Stomach smooth muscle (tissue), 2 donors: Measurements from ENCODE around the gene HOXD11.

Source experiments
- H3K27ac ChIP-seq: one replicate; pipeline ENCODE4 v1.7.0; 2013; ENCODE audit warnings: mild to moderate bottlenecking, low read length, inconsistent platforms
- H3K27me3 ChIP-seq, 2 donors: one replicate each; pipeline ENCODE4 v1.7.0; 2013; ENCODE audit warnings: low read length in 2 of 2; ENCODE audit not compliant: insufficient read depth in 2 of 2, control insufficient read depth in 1 of 2
- H3K36me3 ChIP-seq, 2 donors: one replicate each; pipeline ENCODE4 v1.7.0; 2013; ENCODE audit warnings: low read length in 2 of 2; ENCODE audit not compliant: control insufficient read depth in 2 of 2, insufficient read depth in 2 of 2
- H3K4me1 ChIP-seq: one replicate; pipeline ENCODE4 v1.7.0; 2013; ENCODE audit warnings: low read length; ENCODE audit not compliant: control insufficient read depth, insufficient read depth
- H3K4me3 ChIP-seq, 2 donors: one replicate each; pipeline ENCODE4 v1.7.0; 2013; ENCODE audit warnings: low read length in 2 of 2
- H3K9ac ChIP-seq, 2 donors: one replicate each; pipeline ENCODE4 v1.7.0; 2013; ENCODE audit warnings: low read length in 2 of 2, mild to moderate bottlenecking in 1 of 2
- H3K9me3 ChIP-seq, 2 donors: one replicate each; pipeline ENCODE4 v1.7.0; 2013; ENCODE audit warnings: low read length in 2 of 2; ENCODE audit not compliant: control insufficient read depth in 2 of 2
- donor health status: healthy.
- donor health status: Pancreatic carcinoma.

The HOXD11 gene

GRCh38 chr2:176081837-176082524 is 25.1 kb upstream of the HOXD11 start:
- H3K4me1 ChIP-seq: peaks cover 34% of the 10 kb centered on the region
- H3K9ac ChIP-seq: no peak overlapping the region
- H3K9me3 ChIP-seq: peaks cover 0 to 11% of the 10 kb centered on the region in 2 donors
- no peak overlapping the region for H3K27ac ChIP-seq
- no peak overlapping the region for H3K4me3 ChIP-seq
- no peaks in the 10 kb centered on the region for H3K36me3 ChIP-seq
- H3K27me3 ChIP-seq: peaks cover 80 to 95% of the 10 kb centered on the region in 2 donors

DNA sequence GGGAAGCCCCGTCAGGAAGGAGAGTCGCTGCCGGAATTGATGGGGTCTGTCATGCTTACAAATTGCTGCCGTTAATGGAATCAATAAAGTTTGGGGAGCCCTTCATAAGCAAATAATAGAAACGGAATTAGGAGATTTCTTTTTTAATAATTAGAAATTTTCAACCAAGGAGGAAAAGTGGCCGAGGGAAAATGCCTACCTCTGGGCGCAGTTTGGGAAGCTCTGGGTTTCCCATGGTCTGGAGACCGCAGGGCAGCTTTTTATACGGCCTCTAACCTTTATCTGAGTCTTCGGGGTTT is 24.6 kb upstream of the HOXD11 start:
- H3K36me3 ChIP-seq: no peaks in the 10 kb centered on the region
- no peak overlapping the region for H3K4me3 ChIP-seq
- H3K9me3 ChIP-seq: peaks cover 0 to 11% of the 10 kb centered on the region in 2 donors
- H3K9ac ChIP-seq: no peak overlapping the region
- peaks cover 85 to 94% of the 10 kb centered on the region in 2 donors for H3K27me3 ChIP-seq
- H3K4me1 ChIP-seq: peaks cover 34% of the 10 kb centered on the region
- H3K27ac ChIP-seq: no peak overlapping the region

DNA sequence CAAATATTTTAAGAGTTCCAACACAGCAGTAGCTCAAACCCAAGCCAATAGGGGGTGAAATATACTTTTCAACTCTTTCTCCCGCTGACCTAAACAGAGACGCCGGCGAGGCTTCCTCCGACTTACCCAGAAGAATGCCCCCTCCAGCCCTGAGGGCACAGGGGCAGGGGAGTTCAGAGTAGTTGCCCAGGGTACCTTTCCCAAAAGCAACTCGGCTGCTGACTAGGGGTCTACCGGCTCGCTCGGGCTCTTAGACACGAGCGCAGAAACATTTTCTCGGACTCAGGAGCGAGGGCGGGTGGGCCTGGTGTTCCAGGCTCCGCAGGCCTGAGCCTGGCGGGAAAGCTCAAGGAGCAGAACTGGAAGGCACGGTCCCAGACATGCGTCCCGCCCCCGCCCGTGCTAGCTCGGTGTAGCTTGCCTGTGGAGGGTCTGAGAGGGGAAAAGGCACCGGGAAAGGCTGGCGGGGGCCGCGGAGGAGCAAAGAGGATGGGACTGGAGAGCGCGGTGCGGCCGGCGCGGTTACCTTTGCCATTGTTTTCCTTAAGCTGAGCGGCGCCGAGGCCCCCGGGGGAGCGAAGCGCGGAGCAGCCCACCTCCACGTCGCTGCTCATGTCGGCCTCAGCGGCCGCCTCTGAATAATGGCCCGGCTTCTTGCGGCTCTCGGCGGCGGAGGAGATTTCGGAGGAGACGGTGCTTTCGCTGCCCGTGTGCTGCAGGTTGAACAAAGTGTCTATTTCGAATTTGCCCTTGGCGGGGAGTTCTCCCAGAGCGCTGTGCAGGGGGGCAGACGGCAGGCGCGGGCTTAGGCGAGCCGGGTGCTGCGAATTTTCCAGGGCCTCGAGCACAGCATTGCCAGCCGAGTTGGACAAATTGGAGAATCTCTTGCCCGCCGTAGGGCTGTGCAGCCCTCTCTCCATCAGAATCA is 24.0 kb upstream of the HOXD11 start:
- H3K4me3 ChIP-seq: peak overlapping the region in 1 of 2 donors; percentile 15
- H3K36me3 ChIP-seq: no peaks in the 10 kb centered on the region
- peaks cover 91 to 97% of the 10 kb centered on the region in 2 donors for H3K27me3 ChIP-seq
- H3K9ac ChIP-seq: no peak overlapping the region
- peaks cover 0 to 11% of the 10 kb centered on the region in 2 donors for H3K9me3 ChIP-seq
- H3K27ac ChIP-seq: no peak overlapping the region
- H3K4me1 ChIP-seq: peaks cover 35% of the 10 kb centered on the region

DNA sequence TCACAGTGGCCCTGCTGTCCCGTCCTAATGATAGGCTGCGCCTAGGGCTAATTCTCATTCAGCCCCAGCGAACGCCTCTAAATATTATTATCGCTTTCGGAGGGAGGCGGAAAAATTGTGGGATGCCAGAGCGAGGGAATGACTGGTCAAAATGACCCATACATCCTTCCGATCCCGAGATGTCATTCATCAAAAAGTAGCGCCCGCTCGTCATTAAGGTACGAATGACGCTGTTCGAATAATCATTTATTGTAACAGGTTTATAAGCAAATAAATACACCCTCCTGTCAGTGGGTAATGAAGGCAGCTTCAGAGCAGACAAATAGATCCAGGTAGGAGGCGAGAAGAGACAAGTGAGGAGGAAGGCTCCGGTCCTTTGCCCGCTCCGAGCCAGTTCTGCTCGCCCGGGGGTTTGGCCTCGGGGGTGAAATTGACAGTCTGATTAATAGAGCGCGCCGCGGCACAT is 23.3 kb upstream of the HOXD11 start, which contains the start of gene EVX2:
EVX2 (minus strand) TSS at position 167 of the 466 bp plus-strand sequence. CDS start 186 bp downstream, outside the sequence.
- Histone ChIP-seq H3K9me3 (peaks cover 0 to 7% of the 10 kb centered on the region in 2 donors), H3K27ac (no peak within 1 kb of the TSS), H3K4me3 (peak within 1 kb of the TSS in 1 of 2 donors; percentile 15), H3K9ac (no peak within 1 kb of the TSS), H3K4me1 (peaks cover 40% of the 10 kb centered on the region), H3K27me3 (peaks cover 91 to 97% of the 10 kb centered on the region in 2 donors), H3K36me3 (no peaks in the 10 kb centered on the region)

GRCh38 chr2:176084611-176085119 is 22.4 kb upstream of the HOXD11 start:
- no peak overlapping the region for H3K9ac ChIP-seq
- H3K4me3 ChIP-seq: no peak overlapping the region
- no peak overlapping the region for H3K27ac ChIP-seq
- peaks cover 34% of the 10 kb centered on the region for H3K4me1 ChIP-seq
- peaks cover 0 to 7% of the 10 kb centered on the region in 2 donors for H3K9me3 ChIP-seq
- peaks cover 92 to 97% of the 10 kb centered on the region in 2 donors for H3K27me3 ChIP-seq
- H3K36me3 ChIP-seq: no peaks in the 10 kb centered on the region

GRCh38 chr2:176085120-176085788 is 21.8 kb upstream of the HOXD11 start:
- Histone ChIP-seq H3K36me3 (no peaks in the 10 kb centered on the region), H3K27ac (no peak overlapping the region), H3K4me1 (peaks cover 29% of the 10 kb centered on the region), H3K9ac (no peak overlapping the region), H3K4me3 (no peak overlapping the region), H3K27me3 (peaks cover 97 to 99% of the 10 kb centered on the region in 2 donors), H3K9me3 (peaks cover 0 to 7% of the 10 kb centered on the region in 2 donors)

GRCh38 chr2:176085861-176086771 is 21.0 kb upstream of the HOXD11 start:
- peak overlapping the region in 1 of 2 donors; percentile 29 for H3K4me3 ChIP-seq
- H3K27me3 ChIP-seq: peaks cover 95 to 99% of the 10 kb centered on the region in 2 donors
- peaks cover 26% of the 10 kb centered on the region for H3K4me1 ChIP-seq
- no peak overlapping the region for H3K27ac ChIP-seq
- no peaks in the 10 kb centered on the region for H3K36me3 ChIP-seq
- peaks cover 0 to 4% of the 10 kb centered on the region in 2 donors for H3K9me3 ChIP-seq
- H3K9ac ChIP-seq: no peak overlapping the region

GRCh38 chr2:176087330-176088047 is 19.6 kb upstream of the HOXD11 start:
- Histone ChIP-seq H3K9ac (no peak overlapping the region), H3K27me3 (peaks cover 92 to 98% of the 10 kb centered on the region in 2 donors), H3K27ac (no peak overlapping the region), H3K4me1 (peaks cover 28% of the 10 kb centered on the region), H3K36me3 (no peaks in the 10 kb centered on the region), H3K9me3 (no peaks in the 10 kb centered on the region), H3K4me3 (peak overlapping the region in 1 of 2 donors; percentile 68)
